Stimulated activated CD4-positive, alpha-beta T cell treated with anti-CD3 and anti-CD28 coated beads, Interleukin-15, amount 100 ng/mL, for 24 hours (primary cell): ENCODE data around the gene PCDHAC1.
"Not testable (repeated sequence)": the region's sequence is repeated elsewhere in the genome, so short reads cannot be mapped to it uniquely, and the experiment has no call there.

Experiments used
- DNase-seq: peaks from one replicate; pipeline ENCODE4 v3.0.0-alpha.2; 2020

The PCDHAC1 gene, protein sequence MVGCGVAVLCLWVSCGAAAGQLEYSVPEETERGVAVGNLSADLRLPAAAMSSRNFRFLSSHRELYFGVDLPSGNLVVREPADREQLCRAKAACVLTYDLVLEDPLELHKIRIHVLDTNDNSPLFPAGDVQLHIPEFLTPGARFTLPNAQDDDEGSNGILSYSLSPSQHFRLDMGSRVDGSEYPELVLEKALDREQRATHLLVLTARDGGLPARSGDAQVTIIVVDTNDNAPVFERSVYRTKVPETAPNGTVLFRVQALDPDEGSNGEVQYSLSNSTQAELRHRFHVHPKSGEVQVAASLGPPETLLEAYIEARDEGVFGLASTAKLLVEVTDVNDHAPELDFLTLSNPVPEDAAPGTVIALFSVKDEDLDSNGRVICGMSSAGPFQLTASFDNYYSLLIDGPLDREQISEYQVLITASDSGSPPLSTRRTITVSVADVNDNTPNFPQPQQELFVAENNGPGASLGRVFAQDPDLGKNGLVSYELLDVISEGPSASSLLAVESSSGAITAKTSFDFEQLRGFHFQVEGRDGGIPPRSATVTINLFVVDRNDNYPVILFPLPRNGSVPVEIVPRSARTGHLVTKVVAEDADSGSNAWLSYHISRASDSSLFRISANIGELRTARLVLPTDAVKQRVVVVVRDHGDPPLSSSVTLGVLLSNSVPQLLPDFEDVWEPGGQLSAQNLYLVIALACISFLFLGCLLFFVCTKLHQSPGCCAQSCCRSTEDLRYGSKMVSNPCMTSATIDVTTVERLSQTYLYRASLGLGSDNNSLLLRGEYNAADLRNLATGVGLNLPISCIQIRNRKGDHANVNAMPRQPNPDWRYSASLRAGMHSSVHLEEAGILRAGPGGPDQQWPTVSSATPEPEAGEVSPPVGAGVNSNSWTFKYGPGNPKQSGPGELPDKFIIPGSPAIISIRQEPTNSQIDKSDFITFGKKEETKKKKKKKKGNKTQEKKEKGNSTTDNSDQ

DNA sequence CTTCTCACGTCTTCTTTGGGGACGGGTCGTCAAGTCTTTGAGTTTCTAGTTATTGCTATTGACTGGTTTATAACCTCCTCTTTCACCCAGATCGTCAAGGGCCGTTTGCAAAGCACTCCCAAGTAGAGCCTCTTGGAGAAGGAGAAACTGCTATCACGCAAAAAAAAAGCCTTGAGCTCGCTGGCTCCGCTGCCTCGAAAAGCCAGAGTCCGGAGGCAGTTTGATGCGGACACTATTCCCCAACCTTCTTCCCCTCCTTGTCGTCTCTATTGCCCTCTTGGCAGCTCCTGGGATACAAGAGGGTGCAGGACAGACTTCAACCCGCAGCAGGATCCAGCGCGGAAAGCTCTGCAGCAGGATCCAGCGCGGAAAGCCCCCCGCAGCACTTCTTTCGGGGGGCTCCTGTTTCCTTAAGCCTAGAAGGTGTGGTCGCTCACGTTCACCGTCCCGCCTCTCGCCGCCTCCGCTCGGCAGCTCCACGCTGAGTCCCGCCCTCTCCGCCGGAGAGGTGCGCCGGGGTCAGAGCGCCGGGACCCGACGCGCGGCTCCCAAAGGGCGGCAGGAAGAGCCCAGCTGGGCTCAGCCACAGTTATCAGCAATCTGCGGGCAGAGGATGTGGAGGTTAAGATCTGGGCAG, at the start of gene PCDHAC1:
PCDHAC1 (plus strand) TSS at position 494 of the 637 bp plus-strand sequence. CDS start 594 bp downstream, outside the sequence.
- DNase-seq: peak; percentile 3

DNA sequence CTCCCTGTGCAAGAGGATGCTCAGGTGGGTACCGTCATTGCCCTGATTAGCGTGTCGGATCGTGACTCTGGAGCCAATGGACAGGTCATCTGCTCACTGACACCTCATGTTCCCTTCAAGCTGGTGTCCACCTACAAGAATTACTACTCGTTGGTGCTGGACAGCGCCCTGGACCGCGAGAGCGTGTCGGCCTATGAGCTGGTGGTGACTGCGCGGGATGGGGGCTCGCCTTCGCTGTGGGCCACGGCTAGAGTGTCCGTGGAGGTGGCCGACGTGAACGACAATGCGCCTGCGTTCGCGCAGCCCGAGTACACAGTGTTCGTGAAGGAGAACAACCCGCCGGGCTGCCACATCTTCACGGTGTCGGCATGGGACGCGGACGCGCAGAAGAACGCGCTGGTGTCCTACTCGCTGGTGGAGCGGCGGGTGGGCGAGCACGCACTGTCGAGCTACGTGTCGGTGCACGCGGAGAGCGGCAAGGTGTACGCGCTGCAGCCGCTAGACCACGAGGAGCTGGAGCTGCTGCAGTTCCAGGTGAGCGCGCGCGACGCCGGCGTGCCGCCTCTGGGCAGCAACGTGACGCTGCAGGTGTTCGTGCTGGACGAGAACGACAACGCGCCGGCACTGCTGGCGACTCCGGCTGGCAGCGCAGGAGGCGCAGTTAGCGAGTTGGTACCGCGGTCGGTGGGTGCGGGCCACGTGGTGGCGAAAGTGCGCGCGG, 49.4 kb upstream of the PCDHAC1 start:
- DNase-seq: not testable (repeated sequence)

DNA sequence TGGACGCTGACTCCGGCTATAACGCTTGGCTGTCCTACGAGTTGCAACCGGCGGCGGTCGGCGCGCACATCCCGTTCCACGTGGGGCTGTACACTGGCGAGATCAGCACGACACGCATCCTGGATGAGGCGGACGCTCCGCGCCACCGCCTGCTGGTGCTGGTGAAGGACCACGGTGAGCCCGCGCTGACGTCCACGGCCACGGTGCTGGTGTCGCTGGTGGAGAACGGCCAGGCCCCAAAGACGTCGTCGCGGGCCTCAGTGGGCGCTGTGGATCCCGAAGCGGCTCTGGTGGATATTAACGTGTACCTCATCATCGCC, 48.9 kb upstream of the PCDHAC1 start:
- DNase-seq: no peak

DNA sequence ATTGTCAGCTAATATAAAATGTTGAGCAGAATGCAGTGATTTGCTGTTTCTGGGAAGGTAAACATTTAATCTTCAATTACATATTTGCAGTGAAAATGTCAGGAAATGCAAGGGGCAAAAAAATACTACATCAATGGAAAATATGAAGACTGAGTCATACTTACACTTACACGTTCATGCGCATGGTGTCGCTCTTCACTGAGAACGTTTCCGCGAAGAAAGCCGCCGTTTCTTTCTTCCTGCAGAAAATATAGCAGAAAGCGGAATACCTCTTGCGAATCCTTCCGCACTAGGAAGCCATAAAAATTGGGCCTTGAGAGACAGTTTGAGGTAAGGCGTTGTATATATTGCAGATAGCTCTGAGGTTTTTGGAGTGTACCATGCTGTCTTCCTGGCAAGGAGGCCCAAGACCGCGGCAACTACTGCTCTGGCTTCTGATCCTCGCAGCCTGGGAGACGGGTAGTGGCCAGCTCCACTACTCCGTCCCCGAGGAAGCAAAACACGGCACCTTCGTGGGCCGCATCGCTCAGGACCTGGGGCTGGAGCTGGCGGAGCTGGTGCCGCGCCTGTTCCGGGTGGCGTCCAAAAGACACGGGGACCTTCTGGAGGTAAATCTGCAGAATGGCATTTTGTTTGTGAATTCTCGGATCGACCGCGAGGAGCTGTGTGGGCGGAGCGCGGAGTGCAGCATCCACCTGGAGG, 44.1 kb upstream of the PCDHAC1 start, which contains the start of gene PCDHA13:
PCDHA13 (plus strand) TSS at position 236 of the 702 bp plus-strand sequence; CDS start at position 381, 145 bp downstream.
- no peak for DNase-seq

DNA sequence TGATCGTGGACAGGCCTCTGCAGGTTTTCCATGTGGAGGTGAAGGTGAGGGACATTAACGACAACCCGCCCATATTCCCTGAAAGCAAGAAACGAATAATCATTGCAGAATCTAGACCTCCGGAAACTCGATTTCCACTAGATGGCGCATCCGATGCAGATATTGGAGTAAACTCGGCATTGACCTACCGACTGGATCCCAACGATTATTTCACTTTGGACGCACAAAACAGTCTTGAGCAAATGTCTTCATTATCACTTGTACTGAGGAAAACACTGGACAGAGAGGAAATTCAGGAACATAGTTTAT, 43.6 kb upstream of the PCDHAC1 start:
- no peak for DNase-seq

DNA sequence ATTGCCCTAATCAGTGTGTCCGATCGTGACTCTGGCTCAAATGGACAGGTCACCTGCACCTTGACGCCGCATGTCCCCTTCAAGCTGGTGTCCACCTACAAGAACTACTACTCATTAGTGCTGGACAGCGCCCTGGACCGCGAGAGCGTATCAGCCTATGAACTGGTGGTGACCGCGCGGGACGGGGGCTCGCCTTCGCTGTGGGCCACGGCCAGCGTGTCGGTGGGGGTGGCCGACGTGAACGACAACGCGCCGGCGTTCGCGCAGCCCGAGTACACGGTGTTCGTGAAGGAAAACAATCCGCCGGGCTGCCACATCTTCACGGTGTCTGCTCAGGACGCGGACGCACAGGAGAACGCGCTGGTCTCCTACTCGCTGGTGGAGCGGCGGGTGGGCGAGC, 42.7 kb upstream of the PCDHAC1 start:
- DNase-seq: no peak

DNA sequence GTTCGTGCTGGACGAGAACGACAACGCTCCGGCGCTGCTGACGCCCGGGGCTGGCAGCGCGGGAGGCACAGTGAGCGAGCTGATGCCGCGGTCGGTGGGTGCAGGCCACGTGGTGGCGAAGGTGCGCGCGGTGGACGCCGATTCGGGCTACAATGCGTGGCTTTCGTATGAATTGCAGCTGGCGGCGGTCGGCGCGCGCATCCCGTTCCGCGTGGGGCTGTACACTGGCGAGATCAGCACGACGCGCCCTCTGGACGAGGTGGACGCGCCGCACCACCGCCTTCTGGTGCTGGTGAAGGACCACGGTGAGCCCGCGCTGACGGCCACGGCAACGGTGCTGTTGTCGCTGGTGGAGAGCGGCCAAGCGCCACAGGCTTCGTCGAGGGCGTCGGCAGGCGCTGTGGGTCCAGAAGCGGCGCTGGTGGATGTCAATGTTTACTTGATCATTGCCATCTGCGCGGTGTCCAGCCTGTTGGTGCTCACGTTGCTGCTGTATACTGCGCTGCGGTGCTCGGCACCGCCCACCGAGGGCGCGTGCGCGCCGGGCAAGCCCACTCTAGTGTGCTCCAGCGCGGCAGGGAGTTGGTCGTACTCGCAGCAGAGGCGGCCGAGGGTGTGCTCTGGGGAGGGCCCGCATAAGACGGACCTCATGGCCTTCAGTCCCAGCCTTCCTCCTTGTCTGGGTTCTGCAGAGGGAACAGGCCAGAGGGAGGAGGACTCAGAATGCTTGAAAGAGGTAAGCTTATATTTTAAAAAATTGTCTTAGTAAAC, 42.0 kb upstream of the PCDHAC1 start:
- DNase-seq: no peak

DNA sequence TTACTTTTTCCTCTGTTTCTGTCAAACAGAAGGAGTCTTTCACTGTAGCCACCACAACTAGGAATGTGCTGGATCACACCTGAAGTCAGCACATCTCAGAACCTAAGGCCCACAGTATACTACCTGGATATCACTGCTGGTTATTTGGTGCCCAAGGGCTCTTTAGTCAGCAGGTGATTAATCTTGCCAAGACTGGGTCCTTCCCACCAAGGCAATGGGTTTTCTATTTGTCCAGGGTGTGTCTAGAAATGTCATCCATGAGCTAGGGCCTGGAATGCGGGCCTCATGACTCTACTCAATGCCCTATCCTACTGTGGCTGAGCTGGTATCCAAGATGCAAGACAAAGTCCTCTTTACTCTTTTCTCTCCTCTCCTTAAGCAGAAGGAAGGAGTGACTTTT, 9.8 kb upstream of the PCDHAC1 start:
- DNase-seq: no peak

DNA sequence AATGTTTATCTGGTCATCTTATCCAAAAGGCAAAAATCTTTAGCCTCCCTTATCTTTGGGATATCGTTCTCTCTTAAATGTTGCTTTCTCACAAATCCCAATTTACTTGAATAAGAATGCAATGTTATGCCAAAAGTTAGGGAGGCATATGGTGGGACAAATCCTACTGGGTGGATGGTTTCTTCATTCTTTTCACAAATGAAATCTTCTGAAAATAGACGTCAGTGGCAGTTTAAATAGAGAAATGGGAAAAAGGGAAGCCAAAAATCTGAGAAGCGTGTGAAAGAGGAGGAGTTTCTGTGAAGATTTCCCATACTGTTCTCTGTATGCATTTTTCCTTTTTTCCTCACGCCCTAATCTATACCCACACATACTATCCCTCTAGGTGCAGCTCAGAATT, 2.5 kb upstream of the PCDHAC1 start:
- DNase-seq: no peak

DNA sequence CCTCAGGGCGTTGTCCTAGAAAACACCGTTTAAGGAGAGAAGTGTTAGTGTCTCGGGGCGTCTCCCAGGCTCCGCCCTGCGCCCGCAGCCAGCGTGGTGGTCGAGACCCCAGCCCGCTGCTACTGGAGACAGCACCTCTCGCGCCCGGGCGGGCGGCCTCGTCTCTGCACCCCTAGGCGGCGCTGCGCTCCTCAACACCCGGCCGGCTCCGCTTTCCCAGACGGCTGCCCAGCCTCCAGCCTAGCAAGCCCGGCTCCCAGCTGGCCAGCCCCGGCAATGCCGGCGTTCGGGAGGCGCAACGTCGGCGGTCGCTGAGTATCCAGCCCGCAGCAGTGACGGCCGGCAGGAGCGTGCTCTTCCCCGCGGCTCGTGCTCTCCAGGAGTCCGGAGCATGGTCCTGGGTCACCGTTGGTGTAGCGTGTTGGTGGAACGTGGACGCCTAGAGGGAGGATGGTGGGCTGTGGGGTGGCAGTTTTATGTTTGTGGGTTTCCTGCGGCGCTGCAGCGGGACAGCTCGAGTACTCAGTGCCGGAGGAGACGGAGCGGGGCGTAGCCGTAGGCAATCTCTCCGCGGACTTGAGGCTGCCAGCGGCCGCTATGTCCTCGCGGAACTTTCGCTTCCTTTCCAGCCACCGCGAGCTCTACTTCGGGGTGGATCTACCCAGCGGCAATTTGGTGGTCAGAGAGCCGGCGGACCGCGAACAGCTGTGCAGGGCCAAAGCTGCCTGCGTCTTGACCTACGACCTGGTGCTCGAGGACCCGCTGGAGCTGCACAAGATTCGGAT, 536 bp downstream of the PCDHAC1 start:
- peak; percentile 64 for DNase-seq

DNA sequence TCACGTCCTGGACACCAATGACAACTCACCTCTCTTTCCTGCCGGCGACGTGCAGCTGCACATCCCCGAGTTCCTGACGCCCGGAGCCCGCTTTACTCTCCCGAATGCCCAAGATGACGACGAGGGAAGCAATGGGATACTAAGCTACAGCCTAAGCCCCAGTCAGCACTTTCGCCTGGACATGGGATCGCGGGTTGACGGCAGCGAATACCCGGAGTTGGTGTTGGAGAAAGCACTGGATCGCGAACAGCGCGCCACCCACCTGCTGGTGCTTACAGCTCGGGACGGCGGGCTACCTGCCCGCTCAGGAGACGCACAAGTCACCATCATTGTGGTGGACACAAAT, 1.1 kb downstream of the PCDHAC1 start:
- no peak for DNase-seq

DNA sequence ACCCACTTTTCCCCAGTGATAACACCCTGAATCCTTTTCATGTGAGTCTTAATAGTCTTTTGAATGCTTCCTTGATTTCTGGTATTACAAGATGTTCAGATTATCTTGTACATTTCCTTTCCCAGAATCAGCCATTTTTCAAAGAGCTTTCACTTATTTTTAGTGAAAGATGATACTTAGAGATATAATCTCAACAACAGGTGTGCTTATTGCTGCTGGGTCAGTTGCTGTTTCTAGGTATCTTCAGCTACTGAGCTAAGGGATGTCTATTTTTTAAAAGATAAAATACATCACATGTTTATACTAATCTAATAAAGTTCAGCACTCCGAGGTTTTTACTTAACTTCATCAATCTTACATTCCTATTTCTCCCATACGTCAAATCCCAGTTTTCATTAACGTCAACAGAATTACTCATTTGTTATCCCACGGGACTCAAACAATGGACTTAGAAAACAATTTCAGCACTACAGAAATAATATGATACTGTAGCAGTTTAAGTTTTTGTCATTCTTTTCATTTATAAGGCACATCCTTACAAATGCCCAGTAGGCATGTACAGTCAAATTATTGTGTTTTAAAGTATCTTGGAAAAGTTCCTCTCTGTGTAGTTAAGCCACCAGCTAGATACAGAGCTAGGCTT, 9.0 kb downstream of the PCDHAC1 start:
- DNase-seq: no peak

DNA sequence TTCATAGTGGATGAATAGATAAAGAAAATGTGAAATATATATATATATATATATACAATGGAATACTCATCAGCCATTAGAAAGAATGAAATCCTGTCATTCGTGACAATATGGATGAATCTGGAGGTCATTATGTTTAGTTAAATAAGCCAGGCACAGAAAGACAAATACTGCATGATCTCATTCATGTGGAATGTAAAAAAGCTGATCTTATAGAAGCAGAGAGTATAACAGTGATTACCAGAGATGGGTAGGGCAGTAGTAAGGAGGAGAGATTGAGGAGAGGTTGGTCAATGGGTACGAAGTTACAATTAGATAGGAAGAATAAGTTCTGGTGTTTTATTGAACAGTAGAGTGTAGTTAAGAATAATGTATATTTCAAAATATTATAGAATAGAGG, 20.5 kb downstream of the PCDHAC1 start:
- DNase-seq: no peak

DNA sequence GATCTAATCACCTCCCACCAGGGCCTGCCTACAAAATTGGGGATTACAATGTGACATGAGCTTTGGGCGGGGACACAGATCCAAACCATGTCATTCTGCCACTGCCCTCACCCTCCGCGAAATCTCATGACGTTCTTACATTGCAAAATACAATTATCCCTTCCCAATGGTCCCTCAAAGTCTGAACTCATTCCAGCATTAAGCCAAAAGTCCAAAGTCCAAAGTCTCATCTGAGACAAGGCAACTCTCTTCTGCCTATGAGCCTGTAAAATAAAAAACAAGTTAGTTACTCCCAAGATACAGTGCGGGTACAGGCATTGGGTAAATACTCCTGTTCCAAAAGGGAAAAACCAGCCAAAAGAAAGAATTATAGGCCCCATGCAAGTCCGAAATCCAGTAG, 25.5 kb downstream of the PCDHAC1 start:
- no peak for DNase-seq

DNA sequence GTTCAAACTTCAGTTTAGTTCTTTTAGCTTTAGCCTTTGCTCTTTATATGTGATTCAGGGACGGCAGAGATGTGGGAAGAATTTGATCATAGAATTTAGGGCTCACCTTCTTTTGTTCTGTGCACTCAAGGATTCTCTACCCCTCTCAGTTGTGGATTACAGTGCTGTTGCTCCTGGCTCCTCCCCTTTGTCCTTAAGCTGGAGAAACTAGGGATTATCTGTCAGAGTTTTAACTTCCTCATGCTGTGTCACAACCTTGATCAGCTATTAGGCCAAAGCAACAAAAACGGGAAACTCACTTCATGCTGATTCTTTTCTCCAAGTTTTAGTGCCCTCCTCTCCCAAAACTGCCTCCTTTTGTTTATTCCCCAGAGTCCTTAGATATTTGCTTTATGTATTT, 27.1 kb downstream of the PCDHAC1 start:
- DNase-seq: no peak

DNA sequence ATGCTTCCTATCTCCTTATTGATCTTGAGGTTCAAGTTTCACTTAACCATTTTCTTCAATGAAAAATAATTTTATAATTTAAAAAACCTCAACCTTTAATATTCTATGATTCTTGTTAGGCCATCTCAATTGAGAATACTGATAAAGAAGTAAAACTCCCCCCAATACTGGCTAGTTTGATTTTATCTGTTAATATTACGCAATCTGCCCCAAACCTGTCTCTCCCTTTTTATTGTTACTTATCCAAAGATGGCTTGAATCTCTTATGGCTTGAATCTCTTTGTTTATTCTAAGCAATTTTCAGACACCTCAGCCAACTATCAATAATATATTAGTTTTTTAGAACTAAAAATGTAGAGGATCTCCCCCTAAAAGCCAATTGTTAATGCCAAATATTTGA, 36.1 kb downstream of the PCDHAC1 start:
- DNase-seq: no peak

DNA sequence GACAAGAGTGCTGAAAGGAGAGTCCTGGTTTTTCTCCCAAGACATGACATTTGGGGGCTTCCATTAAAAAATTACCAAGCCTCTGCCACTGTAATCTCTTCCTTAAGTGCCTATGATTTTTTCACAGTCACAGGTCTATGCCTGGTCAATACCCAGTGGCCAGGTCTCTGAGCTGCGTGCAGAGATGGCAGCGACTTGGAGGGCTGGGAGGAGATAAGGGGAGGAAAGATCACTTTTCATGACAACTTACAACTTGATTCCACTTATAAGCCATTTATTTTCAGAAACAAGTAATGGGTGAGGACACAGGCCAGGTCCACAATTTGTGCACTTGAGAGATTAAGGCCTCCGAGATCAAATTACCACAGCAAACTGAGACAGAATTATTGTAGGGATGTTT, 38.3 kb downstream of the PCDHAC1 start:
- DNase-seq: no peak

DNA sequence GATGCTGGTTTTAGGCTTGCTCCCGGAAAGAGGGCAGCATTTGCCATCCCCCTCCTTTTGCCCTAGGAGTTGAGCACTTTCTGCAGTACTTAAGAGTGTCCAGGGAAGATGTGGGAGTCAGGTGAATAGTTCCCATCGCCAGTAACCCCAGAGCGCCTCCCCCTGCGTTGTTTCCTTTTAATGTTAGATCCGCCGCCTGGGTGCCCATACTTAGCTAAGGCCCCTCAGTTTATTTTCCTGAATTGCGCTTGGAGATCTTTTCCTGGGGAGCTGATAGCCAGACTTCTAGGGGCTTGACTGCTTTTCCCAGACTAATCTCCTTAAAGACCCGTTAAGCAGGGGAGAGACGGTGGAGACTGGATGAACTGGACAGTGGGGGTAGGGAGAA, 39.8 kb downstream of the PCDHAC1 start:
- DNase-seq: no peak

DNA sequence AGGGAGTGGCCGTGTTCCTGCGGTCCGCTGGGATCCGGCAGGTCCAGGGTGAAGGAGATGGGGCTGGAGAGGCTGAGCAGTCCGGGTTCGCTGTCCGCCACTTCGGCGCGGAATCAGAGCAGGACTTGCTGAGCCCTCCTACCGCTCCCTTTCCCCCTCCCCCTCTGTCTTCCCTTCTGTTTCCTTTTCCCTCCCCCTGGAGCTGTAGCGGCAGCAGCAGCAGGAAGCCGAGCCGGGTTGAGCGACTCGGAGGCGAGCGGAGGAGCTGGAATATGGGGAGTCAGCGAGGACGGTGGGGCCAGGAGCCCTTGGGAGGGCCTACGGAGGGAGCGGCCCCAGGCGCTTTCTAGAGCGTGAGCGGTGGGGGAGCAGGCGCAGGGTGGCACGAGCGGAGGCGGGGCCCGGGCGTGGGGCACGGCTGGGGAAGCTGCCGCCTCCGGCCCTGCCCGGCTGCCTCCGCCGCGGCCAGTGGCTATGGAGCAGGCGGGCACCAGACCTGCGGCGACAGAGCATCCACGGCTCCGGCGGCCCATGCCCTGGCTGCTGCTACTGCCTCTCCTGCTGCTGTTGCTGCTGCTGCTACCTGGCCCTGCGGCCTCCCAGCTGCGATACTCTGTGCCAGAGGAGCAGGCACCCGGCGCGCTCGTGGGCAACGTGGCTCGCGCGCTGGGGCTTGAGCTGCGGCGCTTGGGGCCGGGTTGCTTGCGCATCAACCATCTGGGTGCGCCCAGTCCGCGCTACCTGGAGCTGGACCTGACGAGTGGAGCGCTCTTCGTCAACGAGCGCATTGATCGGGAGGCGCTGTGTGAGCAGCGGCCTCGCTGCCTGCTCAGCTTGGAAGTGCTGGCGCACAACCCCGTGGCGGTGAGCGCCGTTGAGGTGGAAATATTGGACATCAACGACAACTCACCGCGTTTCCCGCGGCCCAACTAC, 40.5 kb downstream of the PCDHAC1 start, which contains the start of gene PCDHAC2:
PCDHAC2 (plus strand) TSS at position 184 of the 933 bp plus-strand sequence; CDS start at position 475, 291 bp downstream.
- DNase-seq: no peak
